Kidney epithelial cell (primary cell): ENCODE data around the gene ALG9. TPM values are rescaled to one million over a fixed set of nuclear protein-coding genes. Genes with fewer than 3 reads are reported as not detected.
A peak's percentile ranks its signal among the peaks of the same experiment; 100 is the strongest.

ENCODE experiments used
- DNase-seq: peaks from one replicate; pipeline ENCODE4 v3.0.0-alpha.2; 2010; ENCODE audit warnings: low read depth
- H3K27me3 ChIP-seq: 2 replicates; pipeline ENCODE4 v1.6.0; 2011; ENCODE audit warnings: low read length; ENCODE audit not compliant: control insufficient read depth, insufficient read depth
- H3K36me3 ChIP-seq: 2 replicates; pipeline ENCODE4 v1.5.1; 2011; ENCODE audit warnings: low read length; ENCODE audit not compliant: control insufficient read depth, insufficient read depth
- H3K4me3 ChIP-seq: 2 replicates; pipeline ENCODE4 v1.5.1; 2011; ENCODE audit warnings: low read depth, mild to moderate bottlenecking, control low read depth, low read length
- total RNA-seq: library from RNA; depleted of rRNA; stranded (reverse); fragments of >200 nt; gene quantifications from 2 replicates; pipeline ENCODE4 v1.2.3, GENCODE V29; 2015
- TF ChIP-seq, protein P1 (sequence below): IDR thresholded peaks from 2 replicates; pipeline ENCODE4 v1.5.1; 2011; ENCODE audit warnings: mild to moderate bottlenecking, moderate library complexity, low read length, control low read depth, inconsistent platforms; ENCODE audit not compliant: insufficient read depth, poor library complexity, severe bottlenecking

Gene ALG9
- total RNA-seq, 1 donor from 2014 or later: 33.8 TPM

GRCh38 chr11:111845276-111846028 is 25.9 kb downstream of the ALG9 start:
- no peak for DNase-seq
- TF ChIP-seq, protein P1, sequence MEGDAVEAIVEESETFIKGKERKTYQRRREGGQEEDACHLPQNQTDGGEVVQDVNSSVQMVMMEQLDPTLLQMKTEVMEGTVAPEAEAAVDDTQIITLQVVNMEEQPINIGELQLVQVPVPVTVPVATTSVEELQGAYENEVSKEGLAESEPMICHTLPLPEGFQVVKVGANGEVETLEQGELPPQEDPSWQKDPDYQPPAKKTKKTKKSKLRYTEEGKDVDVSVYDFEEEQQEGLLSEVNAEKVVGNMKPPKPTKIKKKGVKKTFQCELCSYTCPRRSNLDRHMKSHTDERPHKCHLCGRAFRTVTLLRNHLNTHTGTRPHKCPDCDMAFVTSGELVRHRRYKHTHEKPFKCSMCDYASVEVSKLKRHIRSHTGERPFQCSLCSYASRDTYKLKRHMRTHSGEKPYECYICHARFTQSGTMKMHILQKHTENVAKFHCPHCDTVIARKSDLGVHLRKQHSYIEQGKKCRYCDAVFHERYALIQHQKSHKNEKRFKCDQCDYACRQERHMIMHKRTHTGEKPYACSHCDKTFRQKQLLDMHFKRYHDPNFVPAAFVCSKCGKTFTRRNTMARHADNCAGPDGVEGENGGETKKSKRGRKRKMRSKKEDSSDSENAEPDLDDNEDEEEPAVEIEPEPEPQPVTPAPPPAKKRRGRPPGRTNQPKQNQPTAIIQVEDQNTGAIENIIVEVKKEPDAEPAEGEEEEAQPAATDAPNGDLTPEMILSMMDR: no peak
- Histone ChIP-seq H3K36me3 (no peaks in the 10 kb centered on the region), H3K27me3 (no peaks in the 10 kb centered on the region), H3K4me3 (no peak overlapping the region)

DNA sequence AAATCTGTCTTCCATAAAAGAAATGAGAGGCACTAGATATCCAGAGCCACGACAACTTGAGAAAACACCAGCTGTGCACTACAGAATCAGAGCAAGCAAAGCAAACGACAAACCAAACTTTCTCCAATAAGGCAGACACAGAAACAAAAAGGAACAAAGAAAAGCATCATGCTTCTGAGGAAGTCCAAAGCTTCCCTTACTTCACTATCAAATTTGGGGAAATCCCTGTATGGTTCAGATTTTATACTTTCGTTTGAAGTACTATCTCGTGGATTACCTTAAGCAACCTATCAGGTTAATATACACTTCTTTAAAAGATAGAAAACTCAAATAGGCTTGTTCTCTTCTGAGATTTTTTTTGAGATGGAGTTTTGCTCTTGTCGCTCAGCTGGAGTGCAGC is 27.7 kb downstream of the ALG9 start:
- Histone ChIP-seq H3K27me3 (no peaks in the 10 kb centered on the region), H3K36me3 (no peaks in the 10 kb centered on the region), H3K4me3 (no peak overlapping the region)
- TF ChIP-seq, protein P1: no peak
- no peak for DNase-seq

- Histone ChIP-seq H3K36me3 (no peaks in the 10 kb centered on the region), H3K4me3 (no peak overlapping the region), H3K27me3 (no peaks in the 10 kb centered on the region)
- TF ChIP-seq, protein P1: peak; percentile 77
- DNase-seq: peak; percentile 45
These were observed 29.9 kb downstream of the ALG9 start for GRCh38 chr11:111841370-111842053.

GRCh38 chr11:111840143-111840542 is 31.2 kb downstream of the ALG9 start:
- DNase-seq: no peak
- TF ChIP-seq, protein P1: no peak
- Histone ChIP-seq H3K36me3 (no peaks in the 10 kb centered on the region), H3K27me3 (no peaks in the 10 kb centered on the region), H3K4me3 (no peak overlapping the region)

DNA sequence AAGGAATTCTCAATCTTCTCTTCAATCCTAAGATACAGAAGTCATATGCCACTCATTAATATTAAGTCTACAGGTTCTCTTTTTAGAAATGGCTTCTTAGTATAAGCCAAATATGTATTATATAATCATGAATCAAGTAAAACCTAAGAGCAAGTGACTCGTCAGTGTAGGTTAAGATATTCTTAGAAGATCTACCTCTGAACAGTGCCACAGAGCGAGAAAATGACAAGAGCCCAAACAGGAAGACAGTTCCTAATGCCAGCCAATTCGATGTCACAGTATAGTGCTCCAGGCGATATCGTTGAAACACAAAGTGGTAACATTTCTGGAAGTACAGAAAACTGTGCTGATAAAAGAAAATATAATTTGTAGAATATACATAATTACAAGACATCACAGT is 33.3 kb downstream of the ALG9 start:
- no peaks in the 10 kb centered on the region for H3K27me3 ChIP-seq
- no peak overlapping the region for H3K4me3 ChIP-seq
- H3K36me3 ChIP-seq: no peaks in the 10 kb centered on the region
- TF ChIP-seq, protein P1: no peak
- DNase-seq: no peak
